Chondrocyte (in vitro differentiated cells): ENCODE data around the gene LMAN1. TPM values are rescaled to one million over a fixed set of nuclear protein-coding genes. Genes with fewer than 3 reads are reported as not detected.

Experiments
- DNase-seq: peaks from one replicate; pipeline ENCODE4 v3.0.0; 2021; ENCODE audit warnings: mixed read lengths, low spot score
- H3K27ac Mint-ChIP-seq: one replicate; pipeline ENCODE4 v1.8.0; 2021; ENCODE audit warnings: mild to moderate bottlenecking, moderate library complexity, mixed read lengths; ENCODE audit not compliant: unreplicated experiment
- H3K27me3 Mint-ChIP-seq: 2 replicates; pipeline ENCODE4 v1.8.0; 2021; ENCODE audit warnings: low read depth, mixed read lengths
- H3K36me3 Mint-ChIP-seq: 2 replicates; pipeline ENCODE4 v1.8.0; 2021; ENCODE audit warnings: low read depth, mixed read lengths
- H3K4me1 Mint-ChIP-seq: 2 replicates; pipeline ENCODE4 v1.8.0; 2021; ENCODE audit warnings: low read depth, mild to moderate bottlenecking, mixed read lengths
- H3K4me3 Mint-ChIP-seq: one replicate; pipeline ENCODE4 v1.8.0; 2021; ENCODE audit warnings: mild to moderate bottlenecking, moderate library complexity, mixed read lengths; ENCODE audit not compliant: unreplicated experiment
- H3K9me3 Mint-ChIP-seq: 2 replicates; pipeline ENCODE4 v1.8.0; 2021; ENCODE audit warnings: low read depth, mixed read lengths
- CTCF ChIP-seq: fragments of 200-600 bp; sonication (generic); IDR thresholded peaks from 2 replicates; pipeline ENCODE4 v1.5.0; 2021; ENCODE audit warnings: antibody characterized with exemption, mild to moderate bottlenecking, moderate library complexity
- long read RNA-seq: library from polyadenylated mRNA; stranded (forward); transcript quantifications from one replicate; pipeline ENCODE4 v2.0.0, GENCODE V29; 2021
- total RNA-seq: library from RNA; stranded (reverse); gene quantifications from 3 replicates; pipeline ENCODE4 v1.2.1, GENCODE V29; 2021

Gene LMAN1
- 107 to 164 TPM (median 108 TPM) in 3 replicates for total RNA-seq
- long read RNA-seq, full-length matches to known transcripts, result 236 of 254 reads
- long read RNA-seq, partial matches to known transcripts, result 12 of 254 reads
- long read RNA-seq, other reads (novel, unspliced or antisense), result 6 of 254 reads

GRCh38 chr18:59358712-59359575 is at the start of gene LMAN1:
Gene LMAN1, minus strand, starts transcription at chr18:59359265. Its CDS starts 21 bp downstream, at chr18:59359244.
- peak within 1 kb of the TSS; percentile 89 for H3K4me3 Mint-ChIP-seq
- peak; percentile 98 for DNase-seq
- peak within 1 kb of the TSS; percentile 98 for H3K27ac Mint-ChIP-seq
- no peak for TF ChIP-seq CTCF
- peaks cover 6% of the 10 kb centered on the region for H3K27me3 Mint-ChIP-seq
- H3K9me3 Mint-ChIP-seq, result no peaks in the 10 kb centered on the region
- peaks cover 36% of the 10 kb centered on the region for H3K4me1 Mint-ChIP-seq
- H3K36me3 Mint-ChIP-seq, result peaks cover 9% of the 10 kb centered on the region

GRCh38 chr18:59402432-59403090 is 43.5 kb upstream of the LMAN1 start:
- H3K4me1 Mint-ChIP-seq, result no peaks in the 10 kb centered on the region
- no peak for DNase-seq
- no peaks in the 10 kb centered on the region for H3K27me3 Mint-ChIP-seq

GRCh38 chr18:59400407-59400806 is 41.3 kb upstream of the LMAN1 start:
- Mint-ChIP-seq H3K36me3 (no peaks in the 10 kb centered on the region), H3K9me3 (no peaks in the 10 kb centered on the region), H3K4me1 (no peaks in the 10 kb centered on the region), H3K4me3 (no peak overlapping the region), H3K27me3 (peaks cover 4% of the 10 kb centered on the region), H3K27ac (no peak overlapping the region)
- no peak for DNase-seq
- no peak for TF ChIP-seq CTCF

More at GRCh38 chr18:59402432-59403090, 43.5 kb upstream of the LMAN1 start:
- Mint-ChIP-seq H3K9me3 (no peaks in the 10 kb centered on the region), H3K36me3 (no peaks in the 10 kb centered on the region), H3K4me3 (no peak overlapping the region), H3K27ac (no peak overlapping the region)
- peak; percentile 94 for TF ChIP-seq CTCF

GRCh38 chr18:59395226-59396175 is 36.4 kb upstream of the LMAN1 start:
- H3K36me3 Mint-ChIP-seq, result no peaks in the 10 kb centered on the region
- H3K27ac Mint-ChIP-seq, result no peak overlapping the region
- H3K9me3 Mint-ChIP-seq, result no peaks in the 10 kb centered on the region
- H3K4me3 Mint-ChIP-seq, result no peak overlapping the region
- DNase-seq, result no peak
- H3K27me3 Mint-ChIP-seq, result peaks cover 29% of the 10 kb centered on the region
- TF ChIP-seq CTCF, result no peak
- H3K4me1 Mint-ChIP-seq, result no peaks in the 10 kb centered on the region
